Measurements from ENCODE around the gene TXLNB.
"Not testable (repeated sequence)": the region's sequence is repeated elsewhere in the genome, so short reads cannot be mapped to it uniquely, and the experiment has no call there.

Gene TXLNB

DNA sequence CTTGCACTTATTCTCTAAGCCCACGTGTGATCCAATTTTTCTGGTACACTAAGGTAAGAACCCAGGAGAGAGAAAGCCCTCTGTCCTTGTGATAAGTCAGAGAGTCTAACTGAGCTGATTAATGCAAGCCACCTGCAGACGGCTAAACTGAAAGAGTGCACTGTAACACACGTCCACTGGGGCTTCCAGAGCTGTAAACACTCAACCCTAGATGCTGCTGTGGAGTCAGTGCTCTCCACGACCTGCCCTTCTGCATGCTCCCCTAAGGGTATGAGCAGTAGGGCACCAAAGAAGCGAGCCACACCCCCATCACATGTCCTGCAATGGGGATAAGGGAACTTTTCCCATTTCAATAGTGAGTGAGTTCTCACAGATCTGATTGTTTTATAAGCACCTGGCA lies 55.7 kb downstream of the TXLNB start:
- no peak for DNase-seq

- DNase-seq, result no peak
These were observed 56.1 kb downstream of the TXLNB start for GRCh38 chr6:139235661-139236060.

DNA sequence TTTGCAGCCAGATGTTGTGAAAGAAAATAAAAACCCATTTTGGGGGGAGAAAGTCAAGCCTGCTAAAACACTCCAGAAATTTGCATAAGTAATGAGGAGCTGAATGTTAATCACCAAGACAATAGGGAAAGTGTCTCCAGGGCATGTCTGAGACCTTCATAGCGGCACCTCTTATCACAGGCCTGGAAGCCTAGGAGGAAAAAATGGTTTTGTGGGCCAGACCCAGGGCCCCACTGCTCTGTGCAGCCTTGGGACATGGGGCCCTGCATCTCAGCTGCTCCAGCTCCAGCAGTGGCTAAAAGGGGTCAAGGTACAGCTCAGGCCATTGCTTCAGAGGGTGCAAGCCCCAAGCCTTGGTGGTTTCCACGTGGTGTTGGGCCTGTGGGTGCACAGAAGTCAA lies 57.6 kb downstream of the TXLNB start:
- DNase-seq, result not testable (repeated sequence)

DNA sequence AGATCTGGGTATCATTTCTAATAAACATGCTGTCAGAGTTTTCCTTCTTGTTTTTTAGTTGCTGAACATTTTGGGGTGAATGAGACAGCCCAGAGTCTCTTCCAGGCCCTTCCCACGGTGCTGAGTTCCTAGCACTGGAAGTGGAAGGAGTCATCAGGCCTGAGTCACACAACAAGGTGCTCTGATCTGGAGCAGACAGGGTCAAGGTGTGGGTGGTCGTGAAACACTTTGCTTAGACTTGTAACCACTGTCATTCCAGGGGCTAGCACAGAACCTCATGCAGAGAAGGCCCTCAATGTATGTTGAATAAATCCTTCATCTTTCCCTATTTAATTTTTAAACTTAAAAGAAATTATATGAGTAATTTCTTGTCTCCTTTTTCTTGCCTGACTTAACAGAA lies 60.6 kb downstream of the TXLNB start:
- no peak for DNase-seq

DNA sequence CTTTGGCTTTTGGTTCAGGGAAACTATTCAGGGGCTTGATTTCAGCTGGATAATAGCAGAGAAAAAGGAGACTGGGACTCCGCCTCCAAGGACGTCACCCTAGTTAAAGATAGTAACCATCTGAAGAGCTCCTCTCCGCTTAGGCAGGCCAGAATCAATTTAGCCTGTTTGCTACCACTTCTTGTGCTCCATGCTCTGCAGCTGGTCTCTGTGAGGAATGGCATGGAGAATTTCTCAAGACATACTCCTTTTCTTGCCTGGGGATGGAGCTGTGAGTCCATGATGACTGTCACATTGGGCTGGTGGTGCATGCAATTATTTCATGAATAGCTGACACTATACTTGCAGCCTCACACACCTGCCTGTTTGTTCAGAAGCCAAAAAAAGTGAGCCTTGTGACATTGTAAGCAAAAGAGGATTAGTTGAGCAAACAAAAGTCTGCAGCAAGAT lies 61.4 kb downstream of the TXLNB start:
- no peak for DNase-seq

DNA sequence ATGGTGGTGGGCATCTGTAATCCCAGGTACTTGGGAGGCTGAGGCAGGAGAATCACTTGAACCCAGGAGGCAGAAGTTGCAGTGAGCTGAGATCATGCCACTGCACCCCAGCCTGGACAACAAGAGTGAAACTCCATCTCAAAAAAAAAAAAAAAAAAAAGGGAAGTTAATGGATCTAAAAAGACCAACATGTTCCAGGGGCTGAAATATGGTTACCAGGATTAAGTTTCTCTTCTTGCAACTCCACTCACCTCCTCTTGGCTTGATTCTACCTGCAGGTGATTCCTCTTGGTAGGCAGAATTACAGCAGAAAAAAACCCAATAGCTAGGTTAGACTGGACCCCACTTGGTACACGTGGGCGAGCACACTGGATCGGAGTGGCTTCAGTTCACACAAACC lies 63.4 kb downstream of the TXLNB start:
- DNase-seq, result not testable (repeated sequence)

- no peak for DNase-seq
These were observed 72.1 kb downstream of the TXLNB start for GRCh38 chr6:139219746-139220145.

DNA sequence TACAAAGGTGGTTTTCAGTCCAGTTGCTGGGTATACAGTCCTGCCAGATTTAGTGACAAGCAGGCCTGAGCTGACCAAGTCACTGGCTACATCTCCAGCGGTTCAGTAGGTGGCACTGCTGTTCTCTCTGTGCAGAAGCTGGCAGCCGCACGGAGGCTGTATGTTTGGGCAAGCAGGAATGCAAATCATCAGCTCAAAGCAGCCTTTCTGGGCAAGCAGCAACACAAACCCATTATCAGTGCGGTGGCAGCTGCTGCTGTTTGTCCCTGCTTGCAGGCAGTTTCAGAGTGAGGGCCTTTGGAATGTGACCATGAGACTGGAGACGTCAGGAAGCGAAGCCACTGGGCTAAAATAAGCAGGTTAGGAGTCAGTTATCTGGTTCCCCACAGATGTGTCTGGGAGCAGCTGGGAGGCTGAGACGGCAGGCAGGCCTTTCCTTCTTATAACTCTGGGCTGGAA lies 72.5 kb downstream of the TXLNB start:
- peak in 54 of 56 donors; percentile 8 to 84 (median 61) for DNase-seq

DNA sequence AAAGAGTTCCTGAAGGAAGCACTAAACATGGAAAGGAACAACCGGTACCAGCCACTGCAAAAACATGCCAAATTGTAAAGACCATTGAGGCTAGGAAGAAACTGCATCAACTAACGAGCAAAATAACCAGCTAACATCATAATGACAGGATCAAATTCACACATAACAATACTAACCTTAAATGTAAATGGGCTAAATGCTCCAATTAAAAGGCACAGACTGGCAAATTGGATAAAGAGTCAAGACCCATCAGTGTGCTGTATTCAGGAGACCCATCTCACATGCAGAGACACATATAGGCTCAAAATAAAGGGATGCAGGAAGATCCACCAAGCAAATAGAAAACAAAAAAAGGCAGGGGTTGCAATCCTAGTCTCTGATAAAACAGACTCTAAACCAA lies 79.3 kb downstream of the TXLNB start:
- not testable (repeated sequence) for DNase-seq

GRCh38 chr6:139210766-139211165 lies 81.0 kb downstream of the TXLNB start:
- not testable (repeated sequence) for DNase-seq

DNA sequence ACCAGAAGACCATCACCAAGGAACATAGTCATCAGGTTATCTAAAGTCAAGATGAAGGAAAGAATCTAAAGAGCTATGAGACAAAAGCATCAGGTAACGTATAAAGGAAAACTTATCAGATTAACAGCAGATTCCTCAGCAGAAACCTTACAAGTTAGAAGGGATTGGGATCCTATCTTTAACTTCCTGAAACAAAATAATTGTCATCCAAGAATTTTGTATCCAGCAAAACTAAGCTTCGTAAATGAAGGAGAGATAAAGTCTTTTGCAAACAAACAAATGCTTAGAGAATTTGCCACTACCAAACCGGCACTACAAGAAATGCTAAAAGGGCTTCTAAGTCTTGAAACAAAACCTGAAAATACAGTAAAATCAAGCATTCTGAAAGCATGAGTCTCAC lies 86.0 kb downstream of the TXLNB start:
- DNase-seq, result no peak

- DNase-seq, result no peak
These were observed 86.8 kb downstream of the TXLNB start for GRCh38 chr6:139204978-139205377.

- no peak for DNase-seq
These were observed 90.4 kb downstream of the TXLNB start for GRCh38 chr6:139201378-139201777.

GRCh38 chr6:139198529-139199288 lies 93.1 kb downstream of the TXLNB start:
- DNase-seq, result no peak

DNA sequence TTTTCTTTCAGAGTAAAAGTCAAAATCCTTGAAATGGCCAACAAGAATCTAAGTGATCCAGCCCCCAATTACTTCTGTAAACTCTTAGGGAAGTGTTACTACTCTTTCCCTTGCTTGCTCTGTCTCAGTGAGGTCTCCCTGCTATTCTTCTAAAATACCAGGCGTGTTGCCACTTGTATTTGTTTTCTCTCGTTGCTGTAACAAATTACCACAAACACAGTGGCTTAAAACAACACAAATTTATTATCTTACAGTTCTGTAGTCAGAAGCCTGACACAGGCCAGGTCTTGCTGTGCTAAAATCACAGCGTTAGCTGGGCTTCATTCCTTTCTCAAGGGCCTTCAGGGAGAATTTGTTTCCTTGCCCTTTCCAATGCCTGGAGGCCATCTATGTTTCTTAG lies 97.1 kb downstream of the TXLNB start:
- no peak for DNase-seq
